GM19328 (cell line): Measurements from ENCODE around the gene BABAM2.

ENCODE experiments used
- ATAC-seq: cut with Tn5 transposase; IDR thresholded peaks from one replicate; pipeline ENCODE4 v1.9.1; 2021; ENCODE audit warnings: mild to moderate bottlenecking, moderate library complexity; ENCODE audit not compliant: unreplicated experiment

Gene BABAM2

DNA sequence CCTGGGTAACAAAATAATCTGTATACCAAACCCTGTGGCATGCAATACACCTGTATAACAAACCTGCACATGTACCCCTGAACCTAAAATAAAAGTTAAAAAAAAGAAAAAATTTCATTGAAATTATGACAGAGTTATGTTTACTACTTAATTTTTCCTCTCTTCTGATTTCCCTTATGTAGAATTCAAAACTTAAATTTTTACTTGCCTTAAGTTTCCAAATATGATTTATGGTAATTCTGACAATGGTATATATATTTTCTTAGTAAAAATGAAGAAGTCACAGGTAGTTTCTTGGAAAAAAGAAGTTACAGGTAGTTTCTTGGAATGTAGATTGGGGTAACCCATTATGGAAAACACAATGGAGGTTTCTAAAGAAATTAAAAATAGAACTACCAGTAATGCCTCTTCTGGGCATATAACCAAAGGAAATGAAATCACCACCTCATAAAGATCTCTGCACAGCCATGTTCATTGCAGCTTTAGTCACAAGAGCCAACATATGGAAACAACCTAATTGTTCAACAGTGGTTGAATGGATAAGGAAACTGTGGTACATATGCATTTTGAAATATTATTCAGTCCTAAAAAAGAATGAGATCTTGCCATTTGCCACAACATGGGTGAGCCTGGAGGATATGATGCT is 164.9 kb downstream of the BABAM2 start:
- no peak for ATAC-seq

DNA sequence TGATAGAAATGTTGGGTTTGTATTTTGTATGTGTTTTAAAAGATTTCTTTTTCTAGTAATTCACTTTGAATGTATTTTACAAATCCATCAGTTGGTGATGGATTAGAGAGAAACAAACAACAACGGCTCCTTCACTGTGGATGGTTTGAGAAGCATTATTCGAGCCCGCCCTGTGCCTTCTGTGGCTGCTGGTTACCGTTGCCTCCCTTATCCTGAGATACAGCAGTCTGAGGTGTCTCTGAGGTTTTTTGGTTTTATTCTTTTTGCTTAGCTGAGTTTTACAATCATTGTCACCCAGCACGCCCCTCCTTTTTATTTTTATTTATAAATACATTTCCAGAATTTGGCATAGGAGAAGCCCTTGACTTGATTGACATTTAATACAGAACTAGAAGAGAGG is 168.3 kb downstream of the BABAM2 start:
- no peak for ATAC-seq

DNA sequence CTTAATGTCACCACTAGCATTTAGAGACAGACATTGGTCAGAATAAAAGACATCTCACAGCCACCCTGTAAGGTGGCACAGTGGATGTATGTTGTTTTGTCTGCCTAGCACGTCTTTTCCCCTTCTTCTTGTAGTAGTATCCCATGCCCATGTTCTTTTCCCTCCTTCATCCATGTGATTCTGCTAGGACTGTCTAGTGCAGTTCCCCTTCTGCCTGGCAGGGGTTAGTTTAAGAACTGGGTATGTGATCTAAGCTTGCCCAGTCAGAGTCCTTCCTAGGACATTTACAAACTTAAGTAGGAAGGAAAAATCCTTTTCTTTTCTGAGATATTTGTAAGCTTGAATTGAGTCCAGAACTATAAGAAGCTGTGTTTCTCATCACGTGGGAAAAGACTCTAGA is 172.3 kb downstream of the BABAM2 start:
- ATAC-seq: no peak

DNA sequence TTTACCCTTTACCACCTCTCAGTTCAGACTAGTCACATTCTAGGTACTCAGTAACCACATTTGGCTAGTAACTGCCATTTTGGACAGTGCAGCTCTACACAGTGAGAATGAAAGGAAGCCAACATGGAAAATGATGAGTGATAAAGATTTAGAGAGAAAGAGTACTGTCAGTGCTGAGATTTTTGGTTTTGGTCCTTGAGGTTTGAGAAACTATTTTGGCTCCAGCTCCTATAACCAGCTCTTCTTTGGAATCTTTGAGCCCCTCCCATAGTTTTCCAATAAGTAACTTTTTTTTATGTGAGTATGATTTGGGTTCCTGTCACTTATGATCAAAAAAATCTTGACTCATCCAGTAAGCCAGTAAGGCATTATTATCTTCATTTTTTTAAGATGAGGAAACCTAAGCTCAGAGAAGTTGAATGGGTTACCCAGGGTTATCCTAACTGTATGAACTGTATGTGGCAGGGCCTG is 173.0 kb downstream of the BABAM2 start:
- no peak for ATAC-seq

DNA sequence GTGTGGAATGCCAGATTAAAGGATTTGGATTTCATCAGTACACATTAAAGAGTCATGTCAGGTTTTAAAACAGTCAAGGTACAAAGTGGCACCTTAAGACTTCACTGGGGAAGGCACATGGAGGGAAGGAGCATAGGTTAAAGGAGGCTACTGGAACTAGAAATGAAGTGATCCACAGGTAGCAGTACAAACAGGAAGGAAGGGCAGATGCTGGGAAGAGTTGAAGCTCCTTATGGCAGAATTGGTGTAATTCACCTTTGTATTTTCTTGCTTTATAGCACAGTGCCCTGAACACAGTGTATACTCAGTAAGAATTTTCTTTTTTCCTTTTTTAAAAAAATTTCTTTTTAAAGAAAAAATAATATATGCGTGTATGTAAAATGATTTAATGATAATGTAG is 177.1 kb downstream of the BABAM2 start:
- no peak for ATAC-seq

DNA sequence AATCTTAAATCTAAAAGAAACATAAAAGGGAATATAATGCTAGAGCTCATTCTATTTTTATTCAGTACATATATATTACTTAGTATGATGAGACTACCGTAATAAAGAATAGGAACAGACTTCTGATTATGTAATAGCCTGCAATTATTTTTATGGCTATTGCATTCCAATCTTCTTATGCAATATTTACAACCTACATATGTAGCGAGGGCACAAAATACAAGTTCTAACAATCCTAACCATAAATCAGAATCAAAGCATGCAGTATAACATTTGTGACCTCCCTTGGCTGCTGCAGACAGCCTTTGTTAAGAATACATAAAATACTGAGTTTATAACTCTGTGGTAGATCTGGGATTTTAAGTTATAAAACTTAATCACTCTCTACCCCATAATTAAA is 177.6 kb downstream of the BABAM2 start:
- no peak for ATAC-seq

DNA sequence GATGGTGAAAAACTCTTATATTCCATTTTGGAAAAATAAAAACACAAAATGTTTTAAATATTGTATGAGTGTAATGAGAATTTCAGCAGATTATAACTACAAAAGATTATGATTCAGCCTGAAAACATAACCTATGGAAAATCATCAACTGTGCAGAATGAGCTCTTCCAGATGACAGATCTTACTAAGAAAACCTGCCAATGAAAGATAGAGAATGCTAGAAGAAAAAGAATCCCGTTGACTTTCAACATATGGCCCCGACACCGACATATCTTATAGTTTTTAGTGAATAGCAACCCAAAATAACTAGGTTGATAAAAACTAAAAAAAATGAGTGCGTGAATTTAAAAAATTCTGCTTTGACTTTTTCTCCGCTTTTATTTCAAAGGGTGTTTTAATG is 178.0 kb downstream of the BABAM2 start:
- no peak for ATAC-seq

DNA sequence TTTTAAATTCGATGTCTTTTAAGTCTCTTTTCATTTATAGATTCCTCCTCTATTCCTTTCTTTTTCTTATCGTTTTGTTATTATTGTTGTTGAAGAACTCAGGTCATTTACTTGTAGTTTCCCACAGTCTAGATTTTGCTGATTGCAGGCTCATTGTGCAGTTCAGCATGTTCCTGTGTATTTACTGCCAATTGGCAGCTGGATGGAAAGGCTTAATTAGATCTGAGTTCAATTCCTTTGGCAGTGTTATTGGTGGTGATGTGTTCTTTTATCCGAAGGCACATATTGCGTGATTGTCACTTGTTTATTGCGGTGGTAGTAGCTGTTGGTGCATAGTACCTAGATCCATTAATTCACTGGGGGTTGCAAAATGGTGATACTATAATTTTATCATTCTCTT is 180.7 kb downstream of the BABAM2 start:
- no peak for ATAC-seq

DNA sequence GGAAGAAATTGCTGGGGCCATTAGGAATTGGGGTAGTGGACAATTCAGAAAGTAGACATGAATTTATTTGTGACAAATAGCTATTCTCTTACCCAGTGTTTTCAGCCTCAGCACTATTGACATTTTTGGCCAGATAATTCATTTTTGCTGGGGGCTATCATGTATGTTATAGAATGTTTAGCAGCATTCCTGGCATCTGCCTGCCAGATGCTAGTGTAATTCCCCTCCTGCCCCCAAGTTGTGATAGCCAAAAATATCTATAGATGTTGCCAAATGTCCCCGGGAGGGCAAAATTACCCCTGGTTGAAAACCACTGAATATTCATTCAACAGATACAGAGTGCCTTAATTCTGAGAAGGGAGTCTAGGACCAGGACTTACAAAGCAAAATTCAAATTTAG is 183.6 kb downstream of the BABAM2 start:
- no peak for ATAC-seq

DNA sequence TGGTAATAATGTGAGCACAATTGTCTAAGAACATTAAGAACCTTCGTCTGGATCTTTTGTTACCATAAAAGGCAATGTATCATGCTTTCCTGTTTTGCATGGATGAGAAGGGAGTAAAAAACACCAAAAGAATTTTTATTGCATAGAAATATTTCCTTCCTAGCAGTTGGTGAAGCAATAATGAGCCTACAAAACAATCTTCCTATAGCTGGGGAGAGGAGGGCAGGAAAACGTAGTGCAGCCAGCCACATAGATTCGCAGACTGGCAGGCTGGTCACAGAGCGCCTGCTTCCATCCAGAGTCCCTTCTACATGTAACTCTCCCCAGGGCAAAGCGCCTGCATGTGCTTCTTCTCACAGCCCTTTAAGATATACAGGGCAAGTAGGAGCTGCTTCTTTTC is 190.4 kb downstream of the BABAM2 start:
- no peak for ATAC-seq

DNA sequence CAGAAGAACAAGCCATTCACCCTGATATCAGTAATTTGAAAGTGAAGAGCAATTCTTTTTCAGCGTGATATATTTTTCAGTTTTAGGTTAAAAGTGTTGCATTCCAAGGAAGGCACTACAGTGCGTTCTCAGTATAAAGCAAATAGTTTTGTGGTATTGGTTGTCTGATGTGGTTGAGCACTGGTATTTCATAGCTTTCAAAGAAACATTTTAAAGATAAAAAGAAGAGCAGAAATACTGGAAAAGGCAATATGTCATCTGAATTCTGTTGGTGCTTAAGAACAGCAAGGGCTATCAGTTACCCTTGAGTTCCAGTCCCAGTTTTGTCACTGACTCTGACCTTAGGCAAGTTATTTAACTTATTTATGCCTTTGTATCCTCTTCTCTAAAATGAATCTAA is 191.6 kb downstream of the BABAM2 start:
- no peak for ATAC-seq

DNA sequence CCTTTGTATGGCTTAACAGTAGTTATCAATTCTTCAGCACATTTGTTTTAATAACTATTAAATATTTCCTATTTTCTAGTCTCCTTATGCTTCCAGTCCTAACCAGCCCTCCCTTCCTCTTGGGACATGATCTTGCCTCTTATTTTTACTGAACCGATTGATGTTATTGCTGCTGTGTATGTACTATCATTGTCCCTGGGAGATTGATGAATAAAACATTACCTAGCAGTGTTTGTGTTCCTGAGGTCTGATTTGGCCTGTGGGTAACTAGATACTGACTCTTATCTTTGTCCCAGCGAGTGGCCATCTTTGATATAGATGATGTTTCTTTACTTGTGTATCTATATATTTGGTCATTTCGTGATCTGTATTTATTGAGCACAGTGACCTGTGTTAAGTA is 192.9 kb downstream of the BABAM2 start:
- ATAC-seq: no peak

DNA sequence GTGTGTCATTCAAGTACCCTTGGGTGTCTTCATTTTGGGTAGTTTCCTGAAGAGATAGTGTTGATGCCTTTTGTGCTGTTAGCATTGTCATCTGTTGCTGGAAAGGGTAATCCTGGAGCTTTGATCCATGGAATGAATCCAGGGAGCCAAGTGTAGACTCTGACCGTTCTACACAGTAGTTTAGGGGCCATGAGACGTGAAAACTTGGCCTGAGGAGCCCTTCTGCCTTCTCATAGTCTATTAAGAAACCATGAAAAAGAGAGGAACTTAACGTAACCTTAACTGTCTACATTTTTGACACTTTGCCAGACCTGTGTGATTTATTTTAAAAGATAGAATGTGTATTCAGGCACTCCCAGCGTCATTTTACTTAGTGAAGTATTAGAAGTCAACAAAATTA is 194.0 kb downstream of the BABAM2 start:
- ATAC-seq: no peak

DNA sequence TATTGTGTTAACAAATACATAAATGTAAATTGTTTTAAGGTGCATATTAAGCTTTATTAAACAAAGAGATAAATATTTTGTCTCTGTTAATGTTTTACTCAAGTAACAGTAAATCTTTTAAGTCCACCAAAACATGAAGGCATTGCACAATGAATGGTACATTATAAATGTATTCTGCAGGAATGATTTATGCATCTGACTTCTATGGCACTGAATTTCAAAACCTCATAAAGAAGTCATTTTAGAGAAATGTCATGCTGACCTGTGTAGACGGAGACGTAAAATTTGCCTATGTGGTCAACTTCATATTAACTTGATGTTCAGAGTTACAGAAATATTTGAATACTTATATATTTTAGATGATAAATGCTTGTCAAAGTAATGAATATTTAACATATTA is 194.7 kb downstream of the BABAM2 start:
- no peak for ATAC-seq

DNA sequence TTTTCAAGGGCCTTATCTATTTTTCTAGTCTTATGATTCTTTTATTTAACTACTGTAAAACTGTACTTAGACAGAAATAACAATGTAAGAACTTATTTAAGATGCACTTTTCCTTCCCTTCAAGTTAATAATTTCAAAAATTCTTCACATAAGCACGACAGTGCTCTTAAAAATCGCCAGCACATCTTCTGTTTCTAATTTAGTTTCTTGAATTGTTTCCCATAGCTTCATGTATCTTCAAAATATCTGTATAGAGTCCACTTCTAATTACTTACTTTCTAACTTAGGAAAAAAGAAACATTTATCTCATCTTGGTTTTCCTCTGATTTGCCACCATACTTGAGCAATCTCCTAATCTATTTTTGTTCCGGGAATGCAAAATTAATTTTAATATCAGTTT is 196.1 kb downstream of the BABAM2 start:
- no peak for ATAC-seq

DNA sequence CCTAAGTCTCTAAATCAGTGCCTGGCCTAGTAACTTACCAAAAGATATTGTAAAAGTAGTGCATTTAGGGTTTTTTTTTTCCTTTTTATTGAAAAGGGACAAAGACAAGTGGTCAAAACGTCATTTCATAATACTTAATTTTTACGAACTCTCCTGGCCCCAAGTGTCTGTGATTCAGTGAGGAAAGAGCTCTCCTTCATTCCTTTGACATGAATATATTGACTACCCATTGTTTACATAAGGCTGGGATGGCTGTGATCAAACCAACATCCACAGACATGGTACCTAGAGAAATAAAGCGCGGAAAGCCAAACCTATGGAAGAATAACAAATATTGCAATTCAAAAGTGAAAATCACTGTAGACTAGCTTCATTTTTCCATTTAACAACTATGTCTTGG is 198.4 kb downstream of the BABAM2 start:
- ATAC-seq: no peak

DNA sequence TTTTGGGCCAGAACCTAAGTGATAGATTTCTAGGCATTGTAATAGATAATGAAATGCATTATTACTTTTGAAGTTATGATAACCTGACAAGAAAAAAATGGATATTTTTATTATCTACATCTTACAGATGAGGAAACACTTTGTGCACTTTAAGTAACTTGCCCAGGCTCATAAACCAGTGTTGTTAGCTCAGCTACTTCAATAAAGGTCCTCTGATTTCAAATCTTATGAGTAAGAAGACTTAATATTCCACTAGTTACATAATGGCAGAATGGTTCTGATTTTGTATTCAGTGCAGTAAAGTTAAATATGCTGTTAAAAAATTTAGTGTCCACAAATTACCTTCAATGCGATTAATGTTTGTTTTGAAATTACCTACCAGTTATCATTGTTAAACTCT is 199.0 kb downstream of the BABAM2 start:
- ATAC-seq: no peak

DNA sequence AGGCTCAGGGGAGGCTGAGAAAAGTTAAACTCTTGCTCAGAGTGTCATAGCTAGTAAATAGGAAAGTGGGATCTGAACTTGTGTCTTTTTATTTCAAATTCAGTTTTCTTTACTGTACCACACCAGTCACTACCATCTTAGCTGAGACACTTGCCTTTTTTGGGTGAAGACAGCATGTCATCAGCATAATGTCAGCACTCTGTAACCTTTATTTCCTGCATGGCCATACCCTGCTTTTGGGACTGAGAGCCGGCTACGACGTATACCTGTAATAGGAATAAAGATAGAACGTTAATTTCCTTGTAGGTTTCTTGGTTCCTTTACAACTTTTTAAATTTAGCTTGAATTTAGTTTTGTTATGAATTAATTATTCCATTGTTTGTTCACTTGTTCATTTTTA is 202.8 kb downstream of the BABAM2 start:
- no peak for ATAC-seq

DNA sequence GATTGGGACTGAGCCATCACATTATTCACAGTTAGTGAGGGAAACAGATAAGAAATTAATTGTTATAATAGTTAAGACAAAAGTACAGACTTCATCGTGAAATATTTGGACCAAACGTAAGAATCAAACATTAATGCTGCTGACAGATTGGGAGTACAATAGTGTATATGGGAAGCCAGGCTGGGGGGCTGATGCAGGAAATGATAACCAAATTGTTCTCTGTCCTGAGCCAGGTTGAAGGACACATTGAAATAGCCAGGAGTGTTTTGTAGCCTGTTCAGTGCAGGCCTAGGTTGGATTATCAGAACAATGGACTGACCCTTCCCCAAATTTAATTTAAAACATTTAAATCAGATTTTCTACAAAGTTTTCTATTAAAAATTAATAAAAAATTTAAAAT is 203.2 kb downstream of the BABAM2 start:
- ATAC-seq: no peak

DNA sequence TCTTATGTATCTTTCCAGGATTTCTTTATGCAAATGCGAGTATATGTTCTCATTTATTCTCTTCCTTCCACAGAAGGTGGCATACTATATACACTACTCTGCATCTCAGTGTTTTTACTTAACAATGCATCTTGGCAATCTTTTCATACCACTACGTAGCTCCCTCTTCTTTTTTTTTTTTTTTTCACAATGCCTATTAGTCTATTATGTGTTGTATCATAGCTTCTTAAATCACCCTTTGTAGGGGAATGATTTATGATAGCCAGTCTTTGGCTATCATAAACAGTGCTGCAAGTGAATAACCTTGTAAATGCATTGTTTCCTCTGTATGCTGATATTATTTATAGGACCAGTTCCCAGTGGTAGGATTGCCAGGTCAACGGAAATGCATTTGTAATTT is 204.2 kb downstream of the BABAM2 start:
- no peak for ATAC-seq

DNA sequence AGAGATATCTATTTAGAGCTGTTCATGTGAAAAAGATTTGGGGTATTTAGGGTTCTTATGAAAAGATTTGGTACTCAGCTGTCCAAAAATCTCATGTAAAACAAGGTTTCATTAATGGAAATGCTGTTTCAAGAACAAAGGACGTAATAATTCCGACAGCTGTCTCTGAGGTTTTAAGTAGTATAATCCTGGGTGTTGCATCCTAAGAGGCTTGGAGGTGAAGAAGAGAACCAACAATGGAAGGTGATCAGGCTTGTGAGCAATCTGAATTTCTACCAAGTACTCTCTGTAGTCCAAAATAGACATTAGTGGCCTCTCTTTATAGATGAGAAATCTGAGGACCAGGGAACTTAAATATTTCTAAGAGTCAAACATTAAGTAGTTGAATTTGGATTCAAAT is 205.1 kb downstream of the BABAM2 start:
- ATAC-seq: no peak

DNA sequence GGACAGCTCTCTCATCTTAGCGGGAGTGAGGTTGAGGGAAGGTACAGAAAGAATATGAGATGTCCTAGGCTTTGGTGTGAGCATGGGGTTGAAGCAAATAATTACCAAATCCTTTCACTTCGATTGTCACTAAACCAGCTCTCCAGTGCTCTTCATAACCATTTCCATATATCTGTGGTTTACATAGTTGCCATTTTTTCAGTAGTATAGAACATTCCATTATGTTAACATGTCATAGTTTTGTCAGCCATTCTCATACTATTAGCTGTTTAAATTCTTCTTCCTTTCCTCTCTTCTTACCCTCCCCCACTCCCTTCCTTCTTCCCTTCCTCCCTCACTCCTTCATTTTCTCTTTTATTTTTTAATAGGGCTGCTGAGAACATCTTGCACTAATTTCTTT is 205.9 kb downstream of the BABAM2 start:
- no peak for ATAC-seq

DNA sequence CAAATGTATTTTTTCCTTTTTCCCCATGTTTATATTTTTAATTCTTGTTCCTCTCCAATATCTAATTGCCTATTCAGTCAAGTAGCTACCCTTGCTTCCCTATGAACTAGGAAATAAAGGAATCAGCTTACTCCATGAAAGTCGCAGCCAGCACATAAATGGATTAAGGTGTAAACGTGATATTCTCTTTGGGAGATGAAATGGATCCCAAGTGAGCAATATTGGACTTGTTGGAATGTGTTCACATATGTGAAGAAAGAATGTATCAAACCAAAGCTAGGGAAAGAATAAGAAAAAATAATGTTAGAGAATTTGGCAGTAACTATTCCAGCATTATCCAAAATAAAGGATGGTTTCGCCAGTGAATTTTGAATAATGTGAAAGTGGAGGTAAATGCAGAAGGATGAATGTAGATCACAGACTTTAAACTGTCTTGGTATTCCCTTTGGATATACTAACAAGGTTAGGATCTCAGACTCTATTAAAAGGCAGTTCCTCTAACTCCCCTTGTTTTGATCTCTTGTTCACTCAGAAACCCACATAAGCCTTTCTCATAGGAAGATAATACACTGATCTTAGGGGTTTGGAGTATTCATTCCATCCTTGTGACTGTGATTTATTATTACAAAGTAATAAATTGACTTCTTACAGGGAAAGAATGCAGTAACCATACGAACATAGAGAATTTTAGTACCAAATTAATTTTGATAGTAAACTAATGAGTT is 208.1 kb downstream of the BABAM2 start:
- ATAC-seq: no peak
